Upper lobe of right lung (tissue), 1 donor: ENCODE results near the gene ADAMTSL4. TPM values are rescaled to one million over a fixed set of nuclear protein-coding genes. Genes with fewer than 3 reads are reported as not detected.

Source experiments
- ATAC-seq: fragments of 200-7000 bp; cut with Tn5 transposase; one replicate; pipeline ENCODE4 v1.9.1; 2020; ENCODE audit warnings: mild to moderate bottlenecking, moderate library complexity
- DNase-seq: peaks from one replicate; pipeline ENCODE4 v3.0.0-alpha.2; 2020
- H3K27ac ChIP-seq: fragments of 200-600 bp; one replicate; pipeline ENCODE4 v1.8.0; 2022
- H3K27me3 ChIP-seq: fragments of 200-600 bp; one replicate; pipeline ENCODE4 v1.8.0; 2022; ENCODE audit warnings: mild to moderate bottlenecking
- H3K36me3 ChIP-seq: fragments of 200-600 bp; one replicate; pipeline ENCODE4 v1.8.0; 2022
- H3K4me1 ChIP-seq: fragments of 200-600 bp; one replicate; pipeline ENCODE4 v1.8.0; 2022
- H3K4me3 ChIP-seq: fragments of 200-600 bp; one replicate; pipeline ENCODE4 v1.8.0; 2022; ENCODE audit warnings: mild to moderate bottlenecking
- H3K9me3 ChIP-seq: fragments of 200-600 bp; one replicate; pipeline ENCODE4 v1.8.0; 2022
- CTCF ChIP-seq: fragments of 200-600 bp; IDR thresholded peaks from one replicate; pipeline ENCODE4 v1.8.0; 2022; ENCODE audit warnings: antibody characterized with exemption
- intact Hi-C: fragments of 100-400 bp; cut with DNase I; formaldehyde crosslinking; loops from one replicate; pipeline ENCODE4 v1.11.0; 2022
- total RNA-seq: library from RNA; stranded (reverse); fragmentation: NEBNext Ultra II Directional; extraction: Animal tissue kit (Norgen Biotek cat#: 25700); gene quantifications from one replicate; pipeline ENCODE4 v1.2.1, GENCODE V29; 2021
- donor health status: DM: no; HTN: yes; CAD: no; lungs with severe emphysema.

The ADAMTSL4 gene
- total RNA-seq, 1 donor from 2014 or later: 99.2 TPM

GRCh38 chr1:150545486-150546032 is 3.6 kb upstream of the ADAMTSL4 start:
- Histone ChIP-seq H3K4me3 (no peak overlapping the region), H3K27ac (no peak overlapping the region), H3K9me3 (no peaks in the 10 kb centered on the region), H3K4me1 (peaks cover 17% of the 10 kb centered on the region), H3K36me3 (no peaks in the 10 kb centered on the region), H3K27me3 (no peaks in the 10 kb centered on the region)
- no peak for ATAC-seq
- intact Hi-C loops: no loop called here
- TF ChIP-seq CTCF: no peak
- no peak for DNase-seq

GRCh38 chr1:150546294-150546937 is 2.8 kb upstream of the ADAMTSL4 start:
- Histone ChIP-seq H3K9me3 (no peaks in the 10 kb centered on the region), H3K4me1 (peaks cover 25% of the 10 kb centered on the region), H3K27ac (no peak overlapping the region), H3K36me3 (no peaks in the 10 kb centered on the region), H3K4me3 (no peak overlapping the region), H3K27me3 (no peaks in the 10 kb centered on the region)
- no peak for ATAC-seq
- no peak for DNase-seq
- no peak for TF ChIP-seq CTCF
- intact Hi-C loops: no loop called here

- H3K27me3 ChIP-seq: no peaks in the 10 kb centered on the region
- peak overlapping the region; percentile 63 for H3K4me3 ChIP-seq
- DNase-seq: no peak
- peak overlapping the region; percentile 81 for H3K27ac ChIP-seq
- intact Hi-C loops: no loop called here
- H3K36me3 ChIP-seq: no peaks in the 10 kb centered on the region
- H3K9me3 ChIP-seq: no peaks in the 10 kb centered on the region
- TF ChIP-seq CTCF: no peak
- peaks cover 43% of the 10 kb centered on the region for H3K4me1 ChIP-seq
- no peak for ATAC-seq
Observed at GRCh38 chr1:150548324-150548631, 930 bp upstream of the ADAMTSL4 start.

GRCh38 chr1:150549496-150550221 is 451 bp downstream of the ADAMTSL4 start:
- DNase-seq (no peak), ATAC-seq (no peak)
- intact Hi-C loops: no loop called here
- Histone ChIP-seq H3K27ac (peak overlapping the region; percentile 86), H3K4me1 (peaks cover 44% of the 10 kb centered on the region), H3K27me3 (no peaks in the 10 kb centered on the region), H3K9me3 (no peaks in the 10 kb centered on the region), H3K36me3 (no peaks in the 10 kb centered on the region), H3K4me3 (peak overlapping the region; percentile 63)
- TF ChIP-seq CTCF: no peak

GRCh38 chr1:150550222-150551050 is 1.2 kb downstream of the ADAMTSL4 start:
- no peak for DNase-seq
- intact Hi-C loops: no loop called here

More at GRCh38 chr1:150550222-150551050, 1.2 kb downstream of the ADAMTSL4 start:
- Histone ChIP-seq H3K4me1 (peaks cover 44% of the 10 kb centered on the region), H3K4me3 (peak overlapping the region; percentile 63), H3K27me3 (no peaks in the 10 kb centered on the region), H3K36me3 (no peaks in the 10 kb centered on the region), H3K27ac (peak overlapping the region; percentile 86), H3K9me3 (no peaks in the 10 kb centered on the region)
- peak; percentile 2 for ATAC-seq
- TF ChIP-seq CTCF: no peak
